ENCODE data around the gene DPYD. TPM values are rescaled to one million over a fixed set of nuclear protein-coding genes. Genes with fewer than 3 reads are reported as not detected.

The DPYD gene
- total RNA-seq, 1 donor from 2014 or later: 12.6 TPM

DNA sequence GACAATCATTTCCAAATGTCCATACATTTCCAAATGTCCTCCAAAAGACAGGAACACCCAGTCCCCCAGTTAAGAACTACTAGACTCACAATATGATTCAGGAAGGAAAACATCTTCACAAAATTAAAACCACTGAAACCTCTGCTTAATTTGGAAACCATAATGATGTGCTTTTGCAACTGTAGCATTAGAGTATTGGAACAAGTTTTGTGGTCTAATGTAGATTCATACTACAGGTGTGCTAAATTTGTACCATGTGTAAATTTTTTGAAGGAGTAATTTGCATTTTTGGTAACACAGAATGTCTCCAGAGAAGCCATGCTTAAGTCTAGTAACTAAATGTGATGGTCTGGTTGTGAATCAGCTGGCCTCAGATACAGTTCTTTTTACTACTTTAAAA is 129.6 kb downstream of the DPYD start:
- no peak for DNase-seq (ENCODE audit: low read depth in 2 of 2)

DNA sequence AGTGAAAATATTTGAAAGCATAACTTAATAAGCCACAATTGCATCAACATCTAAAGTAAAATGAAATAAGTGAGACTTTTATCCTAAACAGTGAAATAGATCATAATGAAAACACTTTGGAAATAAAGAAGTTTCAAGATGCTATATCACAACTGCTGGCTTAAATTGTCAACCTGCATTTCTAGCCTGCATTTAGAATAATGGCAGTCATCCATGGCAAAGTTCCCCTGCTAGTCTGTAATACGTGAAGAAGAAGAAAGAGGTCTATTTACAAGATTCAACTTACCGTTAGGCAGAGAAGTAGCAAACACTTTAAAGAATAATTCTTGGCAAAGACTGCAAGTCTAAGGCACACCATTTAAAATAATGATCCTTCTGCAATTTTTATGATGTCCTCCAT is 133.6 kb downstream of the DPYD start:
- no peak for DNase-seq (ENCODE audit: low read depth in 2 of 2)

GRCh38 chr1:97784661-97785060 is 136.2 kb downstream of the DPYD start:
- DNase-seq (ENCODE audit: low read depth in 2 of 2): no peak

GRCh38 chr1:97783751-97784150 is 137.1 kb downstream of the DPYD start:
- no peak for DNase-seq (ENCODE audit: low read depth in 2 of 2)

DNA sequence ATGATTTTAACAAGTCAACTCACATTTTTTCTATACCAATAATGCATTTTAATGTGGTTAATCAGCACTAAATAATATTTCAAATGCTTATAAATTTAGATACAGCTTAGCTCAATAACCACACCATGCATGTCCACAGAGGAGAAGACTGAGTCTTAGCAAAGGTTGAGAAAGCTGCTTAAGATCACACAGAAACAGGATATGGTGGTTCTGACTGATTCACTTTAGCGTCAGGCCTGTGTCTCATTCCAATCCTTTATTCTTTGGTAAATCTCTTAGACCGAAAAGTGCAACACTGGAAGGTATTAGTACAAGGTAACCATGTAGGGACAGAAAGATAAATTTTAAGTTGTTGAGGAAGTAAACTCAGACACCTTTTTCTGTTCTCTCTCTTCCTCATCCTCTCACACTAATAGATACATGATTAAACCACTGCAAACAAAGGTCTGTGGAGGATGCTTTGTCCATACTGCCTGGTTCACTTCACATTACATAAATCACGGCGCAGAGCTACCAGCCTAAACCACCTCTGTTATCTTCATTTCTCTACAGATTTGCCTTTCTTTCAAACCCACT is 139.0 kb downstream of the DPYD start:
- no peak for DNase-seq (ENCODE audit: low read depth in 2 of 2)

- no peak for DNase-seq (ENCODE audit: low read depth in 2 of 2)
Measured at GRCh38 chr1:97780884-97781283, 139.9 kb downstream of the DPYD start.

GRCh38 chr1:97778718-97779117 is 142.1 kb downstream of the DPYD start:
- DNase-seq (ENCODE audit: low read depth in 2 of 2): no peak

- DNase-seq (ENCODE audit: low read depth in 2 of 2): no peak
Measured at GRCh38 chr1:97770376-97770775, 150.5 kb downstream of the DPYD start.

- DNase-seq (ENCODE audit: low read depth in 2 of 2): no peak
Measured at GRCh38 chr1:97767381-97767780, 153.5 kb downstream of the DPYD start.

DNA sequence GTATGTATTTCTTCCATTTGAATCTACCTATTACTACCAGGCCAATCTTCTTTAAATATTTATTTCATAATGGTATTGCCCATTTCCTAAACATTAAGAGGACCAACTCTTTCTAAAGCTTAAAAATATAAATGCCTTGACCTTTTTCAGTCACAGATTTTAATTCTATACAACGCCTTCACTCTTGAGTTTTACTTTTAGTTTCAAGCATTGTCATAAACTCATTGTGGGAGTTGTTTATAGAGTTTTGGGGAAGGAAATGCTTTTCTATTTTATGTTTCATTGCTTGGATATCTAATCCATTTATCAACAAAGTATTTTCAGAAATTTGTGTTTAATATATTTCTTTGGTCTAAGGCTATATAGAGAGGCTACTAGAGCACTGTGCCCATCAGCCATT is 155.8 kb downstream of the DPYD start:
- DNase-seq (ENCODE audit: low read depth in 2 of 2): no peak

DNA sequence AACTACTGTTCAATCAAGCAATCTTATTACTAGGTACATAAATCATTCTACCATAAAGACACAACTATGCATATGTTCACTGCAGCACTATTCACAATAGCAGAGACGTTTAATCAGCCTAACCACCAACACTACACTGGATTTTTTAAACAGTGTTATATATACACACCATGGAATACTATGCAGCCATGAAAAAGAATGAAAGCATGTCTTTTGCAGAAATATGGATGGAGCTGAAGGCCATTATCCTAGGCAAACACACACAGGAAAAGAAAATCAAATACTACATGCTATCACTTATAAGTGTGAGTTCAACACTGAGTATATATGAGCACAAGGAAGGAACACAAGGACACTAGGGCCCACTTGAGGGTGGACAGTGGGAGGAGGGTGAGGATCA is 159.2 kb downstream of the DPYD start:
- DNase-seq (ENCODE audit: low read depth in 2 of 2): no peak

GRCh38 chr1:97759078-97759477 is 161.8 kb downstream of the DPYD start:
- DNase-seq (ENCODE audit: low read depth in 2 of 2): no peak

DNA sequence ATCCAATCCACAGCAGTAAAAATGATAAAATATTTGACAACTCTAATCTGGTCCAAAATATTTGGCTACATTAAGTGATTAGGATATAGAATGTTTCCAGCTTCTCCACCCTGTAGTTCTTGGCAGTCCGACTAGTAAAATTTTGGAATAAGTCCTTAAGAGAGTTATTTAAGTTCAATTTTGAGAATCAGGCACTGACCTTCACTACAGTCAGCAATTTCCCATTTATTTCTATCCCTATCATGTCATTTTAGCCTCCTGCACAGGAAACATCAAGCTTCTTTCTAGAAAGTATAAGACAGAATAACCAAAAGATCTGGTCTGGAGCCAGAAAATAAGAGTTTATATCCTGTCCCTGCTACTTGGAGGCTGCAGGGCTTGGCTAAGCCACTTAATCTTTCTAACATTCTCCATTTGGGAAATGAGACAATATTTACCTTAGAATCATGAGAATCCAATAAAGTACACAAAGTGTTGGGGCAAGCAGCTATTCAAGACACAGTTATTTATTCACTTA is 162.2 kb downstream of the DPYD start:
- peak in 1 of 2 donors; percentile 8 for DNase-seq (ENCODE audit: low read depth in 2 of 2)

DNA sequence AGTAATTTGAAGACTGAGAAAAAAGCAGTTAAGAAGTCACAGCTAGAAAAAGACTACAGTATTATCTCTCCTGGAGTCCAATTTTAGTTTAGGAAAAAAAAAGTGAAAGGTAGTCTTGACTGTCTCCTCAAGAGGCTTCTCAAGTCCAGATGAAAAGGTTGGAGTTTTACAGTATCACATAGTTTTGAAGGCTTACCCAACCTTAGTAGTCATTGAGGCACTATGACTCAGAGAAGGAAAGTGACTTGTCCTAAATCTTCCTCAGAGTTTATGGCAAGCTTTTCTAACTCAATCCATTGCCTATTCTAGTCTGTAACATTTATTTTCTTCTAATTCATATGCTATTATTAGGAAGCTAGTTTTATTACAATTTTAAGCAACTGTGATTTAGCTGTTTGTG is 174.9 kb downstream of the DPYD start:
- DNase-seq (ENCODE audit: low read depth in 2 of 2): no peak

DNA sequence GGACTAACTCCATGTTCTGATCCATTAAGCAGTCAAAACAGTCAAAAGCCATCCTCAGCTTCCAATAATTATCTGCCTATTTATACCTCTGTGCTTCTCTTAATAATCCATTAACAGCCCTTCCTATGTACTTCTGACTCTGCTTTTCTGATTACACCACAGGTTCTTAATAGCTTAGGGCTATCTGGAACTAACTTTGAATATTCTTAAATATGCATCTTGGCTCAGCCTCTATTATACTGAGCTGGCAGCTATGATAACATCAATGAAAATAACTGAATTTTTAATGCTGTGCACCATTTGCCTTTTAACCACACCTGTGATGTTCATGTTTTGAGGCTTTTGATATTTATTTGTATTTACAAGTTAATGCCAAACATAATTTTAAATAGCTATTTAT is 175.9 kb downstream of the DPYD start:
- DNase-seq (ENCODE audit: low read depth in 2 of 2): no peak

DNA sequence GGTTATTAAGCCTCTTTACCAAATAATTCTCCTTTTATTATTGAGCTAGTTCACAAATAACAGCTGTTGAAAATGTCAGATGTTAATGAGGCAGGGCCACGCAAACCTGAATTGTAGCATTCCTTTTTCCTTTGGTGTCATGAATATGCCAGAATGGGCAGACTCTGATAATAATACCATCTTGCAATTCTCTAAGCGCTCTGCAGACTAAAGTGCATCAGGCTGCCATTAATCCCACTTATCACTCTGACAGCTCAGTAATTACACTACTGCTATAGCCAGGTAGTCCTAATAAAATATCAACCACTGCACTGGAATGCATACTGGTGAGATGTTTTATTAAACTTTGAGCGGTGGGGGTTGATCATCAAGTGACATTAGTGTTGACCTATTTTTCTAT is 177.7 kb downstream of the DPYD start:
- no peak for DNase-seq (ENCODE audit: low read depth in 2 of 2)

DNA sequence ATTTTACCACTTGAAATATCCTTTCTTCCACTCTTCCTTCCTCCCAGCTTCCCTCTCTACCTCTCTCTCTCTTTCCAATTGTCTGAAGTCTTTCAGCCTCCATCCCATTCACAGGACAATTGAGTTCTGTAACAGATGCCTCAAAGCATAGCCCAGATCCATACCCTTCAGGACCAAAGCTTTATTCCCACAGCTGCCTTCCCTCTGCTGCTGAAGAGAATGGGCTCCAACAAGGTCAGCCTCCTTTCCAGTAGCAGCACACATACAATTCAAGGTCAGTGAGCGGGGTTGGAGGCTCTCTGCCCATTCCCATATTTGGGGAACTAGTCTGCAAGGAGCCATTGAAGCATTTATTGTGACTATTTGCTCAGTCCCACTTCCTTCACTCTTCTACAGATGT is 179.9 kb downstream of the DPYD start:
- no peak for DNase-seq (ENCODE audit: low read depth in 2 of 2)

DNA sequence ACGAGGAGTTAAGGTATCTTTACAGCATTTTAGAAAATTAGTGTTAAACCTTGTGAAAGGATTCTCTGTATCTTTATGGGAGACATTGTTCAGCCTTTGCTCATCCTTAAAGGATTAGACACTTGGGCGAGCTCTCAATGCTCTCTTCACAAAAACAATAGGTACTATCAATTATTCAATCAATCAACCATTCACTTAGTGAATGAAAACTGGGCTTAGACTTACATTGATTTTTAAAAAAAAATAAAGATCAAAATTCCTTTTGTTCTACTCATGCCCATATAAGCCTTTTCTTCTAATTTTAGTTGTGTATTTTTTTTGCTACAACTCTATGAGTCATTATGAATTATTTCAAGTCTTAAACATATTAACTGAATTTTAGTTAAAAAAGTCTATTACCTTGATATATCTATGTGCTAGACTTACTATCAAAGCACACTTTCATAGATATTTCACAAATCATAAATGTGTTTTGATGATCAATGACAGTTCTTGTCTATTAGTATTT is 181.2 kb downstream of the DPYD start:
- no peak for DNase-seq (ENCODE audit: low read depth in 2 of 2)

DNA sequence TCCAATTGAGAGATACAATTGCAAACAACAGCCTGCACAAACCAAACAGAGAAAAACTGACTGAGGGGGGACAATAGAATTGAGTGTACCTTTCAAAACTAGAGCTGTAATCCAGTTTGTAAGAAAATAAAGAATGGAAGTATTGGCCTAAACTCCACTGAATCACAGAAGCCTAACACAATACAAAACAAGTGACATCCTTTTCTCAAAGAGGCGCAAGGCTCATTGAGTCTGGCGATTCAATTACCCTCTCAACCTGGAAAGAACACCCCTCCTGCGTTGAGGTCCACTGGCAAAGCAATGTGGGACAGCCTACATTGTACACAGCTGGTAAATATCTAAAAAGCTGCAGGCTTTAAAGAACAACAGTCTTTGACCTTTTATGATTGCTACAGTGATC is 182.6 kb downstream of the DPYD start:
- no peak for DNase-seq (ENCODE audit: low read depth in 2 of 2)

DNA sequence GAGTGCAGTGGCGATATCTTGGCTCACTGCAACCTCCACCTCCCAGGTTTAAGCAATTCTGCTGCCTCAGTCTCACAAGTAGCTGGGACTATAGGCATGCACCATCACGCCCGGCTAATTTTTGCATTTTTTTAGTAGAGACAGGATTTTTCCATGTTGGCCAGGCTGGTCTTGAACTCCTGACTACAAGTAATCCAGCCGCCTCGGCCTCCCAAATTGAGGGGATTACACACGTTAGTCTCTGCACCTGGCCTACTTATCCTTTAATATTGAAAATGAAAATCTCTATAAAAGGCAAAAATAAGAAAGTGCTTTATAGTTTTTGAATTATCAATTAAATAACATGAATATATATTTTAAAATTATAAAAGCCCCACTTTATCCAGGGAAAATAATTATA is 190.6 kb downstream of the DPYD start:
- no peak for DNase-seq (ENCODE audit: low read depth in 2 of 2)

GRCh38 chr1:97728436-97728835 is 192.4 kb downstream of the DPYD start:
- no peak for DNase-seq (ENCODE audit: low read depth in 2 of 2)

DNA sequence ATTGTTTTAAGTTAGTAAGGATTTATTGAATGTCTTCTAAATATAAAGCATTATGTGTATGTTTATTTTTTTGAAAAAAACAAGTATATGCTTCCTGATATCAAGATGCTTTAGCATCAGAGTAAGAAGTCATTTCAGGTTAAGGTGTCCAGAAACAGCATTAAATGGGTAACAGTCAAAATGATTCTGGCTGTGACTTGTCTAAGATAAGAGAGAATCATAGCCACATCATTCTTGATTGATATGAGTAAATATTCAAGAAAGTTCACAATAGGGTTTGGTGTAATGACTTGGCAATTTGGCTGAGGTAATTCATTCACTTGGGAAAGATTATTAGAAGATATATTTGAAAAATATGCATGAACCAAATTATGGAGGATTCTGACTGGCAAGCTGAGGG is 193.8 kb downstream of the DPYD start:
- DNase-seq (ENCODE audit: low read depth in 2 of 2): no peak

- DNase-seq (ENCODE audit: low read depth in 2 of 2): no peak
Measured at GRCh38 chr1:97726386-97726785, 194.4 kb downstream of the DPYD start.

GRCh38 chr1:97721221-97721620 is 199.6 kb downstream of the DPYD start:
- DNase-seq (ENCODE audit: low read depth in 2 of 2): no peak
